NAMALWA (cell line): ENCODE data around the gene CA10.

Source experiments
- DNase-seq: peaks from one replicate; pipeline ENCODE4 v3.0.0-alpha.2; 2015; ENCODE audit warnings: low spot score

The CA10 gene

GRCh38 chr17:51817117-51817516, 341.4 kb downstream of the CA10 start:
- DNase-seq = no peak

DNA sequence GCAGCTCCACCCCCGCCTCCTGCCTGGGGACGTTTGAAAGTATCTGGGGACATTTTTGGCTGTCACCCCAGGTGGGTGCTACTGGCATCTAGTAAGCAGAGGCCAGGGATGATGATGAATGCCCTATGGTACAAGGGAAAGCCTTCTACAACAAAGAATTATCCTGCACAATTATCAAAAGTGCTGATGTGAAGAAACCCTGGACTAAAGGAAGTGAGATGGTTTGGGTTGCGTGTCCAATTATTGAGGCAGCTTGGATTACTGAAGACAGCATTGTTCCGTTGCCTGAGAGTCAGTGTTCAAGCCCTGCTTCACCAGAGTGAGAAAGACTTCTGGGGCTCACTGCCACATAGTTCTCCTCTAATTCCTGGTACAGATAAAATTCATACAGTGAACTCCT, 343.4 kb downstream of the CA10 start:
- no peak for DNase-seq

- DNase-seq = no peak
These were observed 344.0 kb downstream of the CA10 start for GRCh38 chr17:51814521-51814920.

DNA sequence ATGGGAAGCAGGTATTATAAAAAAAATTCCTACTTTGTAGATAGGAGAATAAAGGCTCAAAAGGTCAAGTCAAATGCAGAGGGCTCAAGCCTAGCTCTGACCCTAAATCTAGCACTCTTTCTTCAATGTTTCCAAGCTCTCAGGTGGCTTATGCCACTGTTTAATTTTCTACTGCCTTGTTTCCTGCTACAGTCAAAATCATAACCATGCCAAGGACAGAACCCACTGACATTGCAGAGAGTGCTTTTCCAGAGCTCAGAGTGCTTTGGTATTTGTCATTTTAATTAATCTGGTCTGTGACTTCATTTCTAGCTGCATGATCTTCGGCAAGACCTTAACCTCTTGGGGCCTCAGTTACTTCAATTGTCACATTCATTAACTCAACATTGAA, 344.7 kb downstream of the CA10 start:
- no peak for DNase-seq

DNA sequence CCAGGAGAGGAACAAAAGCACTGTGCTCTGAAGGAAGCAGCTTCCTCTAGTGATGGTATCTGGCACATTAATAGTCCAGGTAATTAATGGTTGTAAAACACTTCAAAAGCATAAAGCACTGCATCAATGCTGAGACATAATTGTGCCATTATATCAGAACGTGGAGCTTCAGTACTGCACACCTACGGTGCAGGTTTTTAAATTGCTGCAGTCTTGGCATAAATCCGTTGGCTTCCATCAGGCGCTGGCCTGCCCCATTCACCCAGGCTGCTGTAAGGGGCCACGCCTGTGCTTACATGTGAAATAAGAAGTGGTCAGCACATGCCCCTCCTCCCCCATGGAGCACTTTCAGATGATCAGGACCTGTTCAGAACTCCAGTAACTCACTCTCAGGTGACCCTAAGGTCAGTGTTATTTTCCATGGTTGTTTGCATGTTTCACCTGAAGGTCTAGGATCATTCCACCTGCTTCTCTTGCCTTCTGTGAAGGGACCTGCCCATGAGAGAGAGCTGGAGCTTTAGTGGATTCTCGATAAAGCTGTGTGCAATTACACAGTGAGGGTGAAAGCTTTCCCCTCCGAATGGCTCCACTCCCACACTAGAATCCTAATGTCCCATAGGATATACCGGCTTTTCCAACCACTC, 345.3 kb downstream of the CA10 start:
- DNase-seq = no peak

- DNase-seq = no peak
These were observed 351.1 kb downstream of the CA10 start for GRCh38 chr17:51807460-51807859.

DNA sequence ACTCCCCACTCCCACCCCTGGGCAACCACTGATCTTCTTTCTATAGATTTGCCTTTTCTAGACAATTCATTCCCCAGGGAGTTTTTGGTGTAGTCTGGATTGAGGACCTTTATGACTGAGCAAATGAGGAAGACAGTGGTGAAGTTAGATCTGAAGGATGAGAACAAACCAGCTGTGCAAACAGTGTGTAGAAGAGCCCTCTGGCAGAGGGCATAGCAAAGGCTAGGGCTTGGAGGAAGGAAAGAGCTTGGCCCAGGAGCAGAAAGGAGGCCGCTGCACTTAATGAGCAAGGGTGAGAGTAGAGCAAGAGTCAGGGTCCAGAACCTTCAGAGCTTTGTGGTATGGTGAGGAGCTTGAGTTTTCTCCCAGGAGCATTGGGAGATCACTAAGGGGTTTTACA, 352.7 kb downstream of the CA10 start:
- DNase-seq = no peak

- DNase-seq = no peak
These were observed 353.3 kb downstream of the CA10 start for GRCh38 chr17:51805185-51805584.

DNA sequence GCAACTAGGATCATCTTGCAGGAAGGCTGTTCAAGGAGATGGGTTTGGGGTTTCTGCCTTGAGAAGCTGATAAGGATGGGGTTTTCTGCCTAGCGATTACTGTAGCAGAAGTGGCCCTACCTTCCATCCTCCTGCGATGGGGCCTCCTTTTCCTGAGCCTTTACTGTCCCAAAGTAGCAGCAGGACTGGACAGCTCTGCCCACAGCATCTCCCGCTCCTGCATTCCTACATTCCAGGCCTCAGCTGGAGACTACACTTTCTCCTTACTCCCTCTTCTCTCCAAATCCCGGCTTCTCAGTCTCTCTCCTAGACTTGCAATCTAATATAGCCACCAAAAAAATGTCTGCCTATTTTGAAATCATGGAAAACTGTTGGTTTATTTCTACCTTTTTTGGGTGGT, 355.4 kb downstream of the CA10 start:
- DNase-seq = no peak

GRCh38 chr17:51802544-51802943, 356.0 kb downstream of the CA10 start:
- no peak for DNase-seq

DNA sequence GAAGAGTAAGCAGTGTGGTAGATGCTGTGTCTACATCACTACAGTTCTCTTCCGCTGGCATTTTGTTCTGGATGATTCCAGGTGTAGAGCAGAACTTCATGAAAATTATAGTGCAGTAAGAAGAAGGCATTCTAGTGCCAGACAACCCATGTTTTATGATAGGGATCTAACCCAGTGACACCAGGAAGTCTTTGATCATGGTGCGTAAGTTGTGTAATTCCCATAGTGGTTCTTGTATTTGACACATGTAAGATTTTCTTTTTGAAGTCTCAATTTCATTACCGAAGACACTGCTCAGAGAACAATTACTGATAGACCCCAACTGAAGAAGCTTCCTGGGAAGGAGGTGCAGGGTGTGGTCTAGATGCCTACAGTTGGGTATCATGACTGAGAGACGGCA, 356.9 kb downstream of the CA10 start:
- no peak for DNase-seq

GRCh38 chr17:51799981-51800380, 358.5 kb downstream of the CA10 start:
- DNase-seq = no peak

GRCh38 chr17:51799240-51799639, 359.3 kb downstream of the CA10 start:
- no peak for DNase-seq

DNA sequence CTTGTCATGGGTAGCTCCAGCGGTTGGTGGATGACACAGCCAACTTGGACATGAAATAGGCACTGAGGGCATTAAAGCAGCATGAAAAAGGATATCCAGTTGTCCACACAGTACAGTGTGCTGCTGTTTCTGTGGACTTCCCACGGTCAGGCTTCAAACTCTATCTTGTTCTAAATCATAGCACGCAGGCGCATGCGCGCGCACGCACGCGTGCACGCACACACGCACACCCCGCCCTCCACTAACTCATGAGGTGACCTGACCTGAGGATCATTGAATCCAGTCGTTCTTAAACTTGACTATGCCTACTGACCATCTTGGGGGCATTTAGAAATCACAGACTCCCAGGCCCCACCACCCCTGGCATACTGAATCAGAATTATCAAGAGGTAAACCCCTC, 361.4 kb downstream of the CA10 start:
- DNase-seq = no peak

DNA sequence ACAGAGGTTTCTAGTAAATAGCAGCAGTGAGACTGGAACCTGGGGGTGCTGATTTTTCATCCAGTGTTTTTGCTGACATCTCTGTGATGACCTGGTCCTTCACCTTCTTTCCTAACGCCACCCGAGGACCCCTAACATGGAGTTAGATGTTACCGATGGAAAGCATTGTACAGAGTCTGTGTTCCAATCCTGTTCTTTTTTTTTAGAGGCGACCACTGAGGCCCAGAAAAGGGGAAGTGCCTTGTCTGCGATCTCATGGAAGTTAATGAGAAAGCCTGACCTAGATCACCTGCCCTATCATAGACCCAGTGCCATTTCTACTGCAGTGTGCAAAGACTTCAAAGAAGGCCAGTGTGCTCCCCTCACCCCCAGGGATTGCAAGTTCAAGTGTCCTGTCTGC, 362.5 kb downstream of the CA10 start:
- DNase-seq = no peak

- DNase-seq = no peak
These were observed 363.1 kb downstream of the CA10 start for GRCh38 chr17:51795401-51795800.

DNA sequence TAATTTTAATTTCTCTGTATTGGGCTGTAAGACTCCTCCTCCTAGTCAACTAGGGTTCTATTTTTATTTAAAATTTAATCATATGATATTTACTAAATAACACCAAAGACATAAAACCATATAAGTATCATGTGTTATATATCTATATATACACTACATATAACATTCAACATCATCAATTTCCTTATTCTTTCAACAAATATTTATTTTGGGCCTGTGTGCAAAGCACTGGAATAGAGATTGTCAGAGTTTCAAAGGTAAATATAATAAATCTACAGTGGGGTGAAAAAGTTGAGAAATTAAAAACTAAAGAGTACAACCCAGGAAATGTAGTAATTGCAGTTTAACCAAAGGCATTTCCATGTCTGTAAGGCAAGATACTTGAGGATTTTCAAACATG, 364.0 kb downstream of the CA10 start:
- DNase-seq = no peak

DNA sequence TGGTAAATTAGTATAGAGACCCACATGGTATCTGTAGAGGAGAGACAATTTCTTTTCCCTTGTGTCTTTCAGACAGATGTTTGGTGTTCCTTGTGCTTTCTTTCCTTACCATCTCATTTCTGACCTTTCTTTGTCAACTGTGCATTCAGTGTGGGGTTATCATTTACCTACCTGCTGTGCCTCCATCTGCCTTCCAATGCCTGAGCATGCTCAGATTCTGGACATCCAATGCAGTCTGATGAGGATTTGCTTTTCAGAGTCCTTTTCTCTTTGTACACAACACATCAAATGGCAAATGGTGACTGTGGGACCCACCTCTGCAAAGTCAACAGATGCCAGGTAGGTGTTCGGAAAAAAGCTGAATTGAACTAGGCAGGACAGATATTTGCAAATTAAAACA, 364.8 kb downstream of the CA10 start:
- no peak for DNase-seq

DNA sequence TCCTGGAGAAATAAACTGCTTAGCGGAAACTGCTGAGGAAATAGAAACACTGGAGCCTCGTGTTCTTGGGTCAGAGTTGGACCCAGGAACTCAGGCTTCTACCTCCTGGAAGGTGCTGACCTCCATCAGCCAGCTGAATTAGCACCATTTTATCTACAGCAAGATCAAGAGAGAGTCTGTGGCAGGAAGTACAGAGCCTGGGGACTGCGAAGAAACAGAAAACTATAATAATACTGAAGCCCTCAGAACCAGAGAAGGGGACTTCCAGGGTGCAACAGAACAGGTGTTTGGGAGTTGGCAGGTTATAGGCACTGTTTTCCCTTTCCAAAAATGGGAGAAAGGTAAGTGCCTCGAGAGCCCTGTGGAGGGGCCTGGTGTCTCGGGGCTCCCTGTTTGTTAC, 379.7 kb downstream of the CA10 start:
- no peak for DNase-seq

GRCh38 chr17:51770027-51770759, 388.3 kb downstream of the CA10 start:
- no peak for DNase-seq

DNA sequence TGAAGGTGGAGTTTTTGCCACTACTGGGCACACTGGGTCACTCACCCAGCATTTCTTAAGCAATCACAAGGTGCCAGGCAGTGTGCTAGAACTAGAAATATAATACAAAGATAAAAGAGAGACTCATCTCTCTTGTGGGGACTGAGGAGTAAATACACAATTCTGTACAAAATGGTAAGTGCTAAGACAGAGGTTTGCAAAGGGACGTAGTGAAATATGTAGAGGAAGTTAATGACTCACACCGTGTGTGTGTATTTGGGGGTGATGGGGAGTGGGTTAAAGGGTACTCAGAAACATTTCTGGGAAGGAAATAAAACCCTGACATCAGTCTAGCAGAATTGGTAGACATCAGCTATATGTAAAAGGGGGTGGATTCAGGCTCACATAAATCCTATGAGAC, 389.3 kb downstream of the CA10 start:
- no peak for DNase-seq

DNA sequence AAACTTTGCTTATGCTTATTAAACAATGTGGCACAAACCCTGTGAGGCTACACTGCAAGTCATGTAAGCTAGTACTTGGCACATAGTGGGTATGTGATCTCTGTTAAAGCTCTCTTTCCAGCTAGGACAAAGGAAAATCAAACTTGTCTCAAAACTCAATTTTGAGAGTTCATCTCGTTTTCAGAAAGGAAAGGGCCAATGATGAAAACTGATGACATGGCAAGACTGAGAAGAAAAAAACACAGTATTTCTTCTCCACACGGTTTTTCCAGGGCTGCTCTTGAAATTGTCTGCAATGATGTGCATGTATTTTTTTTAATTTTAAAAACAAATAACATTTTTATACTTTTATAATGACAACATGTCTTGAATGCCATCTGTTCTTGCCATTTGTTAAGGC, 389.8 kb downstream of the CA10 start:
- no peak for DNase-seq

- DNase-seq = no peak
These were observed 391.2 kb downstream of the CA10 start for GRCh38 chr17:51767287-51767686.
